ENCODE measurements around the gene KAT8.

- TF ChIP-seq, protein P1, sequence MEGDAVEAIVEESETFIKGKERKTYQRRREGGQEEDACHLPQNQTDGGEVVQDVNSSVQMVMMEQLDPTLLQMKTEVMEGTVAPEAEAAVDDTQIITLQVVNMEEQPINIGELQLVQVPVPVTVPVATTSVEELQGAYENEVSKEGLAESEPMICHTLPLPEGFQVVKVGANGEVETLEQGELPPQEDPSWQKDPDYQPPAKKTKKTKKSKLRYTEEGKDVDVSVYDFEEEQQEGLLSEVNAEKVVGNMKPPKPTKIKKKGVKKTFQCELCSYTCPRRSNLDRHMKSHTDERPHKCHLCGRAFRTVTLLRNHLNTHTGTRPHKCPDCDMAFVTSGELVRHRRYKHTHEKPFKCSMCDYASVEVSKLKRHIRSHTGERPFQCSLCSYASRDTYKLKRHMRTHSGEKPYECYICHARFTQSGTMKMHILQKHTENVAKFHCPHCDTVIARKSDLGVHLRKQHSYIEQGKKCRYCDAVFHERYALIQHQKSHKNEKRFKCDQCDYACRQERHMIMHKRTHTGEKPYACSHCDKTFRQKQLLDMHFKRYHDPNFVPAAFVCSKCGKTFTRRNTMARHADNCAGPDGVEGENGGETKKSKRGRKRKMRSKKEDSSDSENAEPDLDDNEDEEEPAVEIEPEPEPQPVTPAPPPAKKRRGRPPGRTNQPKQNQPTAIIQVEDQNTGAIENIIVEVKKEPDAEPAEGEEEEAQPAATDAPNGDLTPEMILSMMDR (IDR thresholded peaks at IDR 0.05; ENCODE audit: insufficient read depth, low read depth, low read length) = no peak
- no peak for TF ChIP-seq EZH2 (IDR thresholded peaks at IDR 0.05; ENCODE audit: insufficient read depth, low read length)
Measured at GRCh38 chr16:31112711-31113110, 4.8 kb upstream of the KAT8 start.
